Right forelimb (tissue), 1 donor: ENCODE data around the gene TMEM179.
"Not testable (repeated sequence)": the region's sequence is repeated elsewhere in the genome, so short reads cannot be mapped to it uniquely, and the experiment has no call there.

ENCODE experiments used
- DNase-seq: peaks from one replicate; pipeline ENCODE4 v3.0.0-alpha.2; 2018

TMEM179 gene

DNA sequence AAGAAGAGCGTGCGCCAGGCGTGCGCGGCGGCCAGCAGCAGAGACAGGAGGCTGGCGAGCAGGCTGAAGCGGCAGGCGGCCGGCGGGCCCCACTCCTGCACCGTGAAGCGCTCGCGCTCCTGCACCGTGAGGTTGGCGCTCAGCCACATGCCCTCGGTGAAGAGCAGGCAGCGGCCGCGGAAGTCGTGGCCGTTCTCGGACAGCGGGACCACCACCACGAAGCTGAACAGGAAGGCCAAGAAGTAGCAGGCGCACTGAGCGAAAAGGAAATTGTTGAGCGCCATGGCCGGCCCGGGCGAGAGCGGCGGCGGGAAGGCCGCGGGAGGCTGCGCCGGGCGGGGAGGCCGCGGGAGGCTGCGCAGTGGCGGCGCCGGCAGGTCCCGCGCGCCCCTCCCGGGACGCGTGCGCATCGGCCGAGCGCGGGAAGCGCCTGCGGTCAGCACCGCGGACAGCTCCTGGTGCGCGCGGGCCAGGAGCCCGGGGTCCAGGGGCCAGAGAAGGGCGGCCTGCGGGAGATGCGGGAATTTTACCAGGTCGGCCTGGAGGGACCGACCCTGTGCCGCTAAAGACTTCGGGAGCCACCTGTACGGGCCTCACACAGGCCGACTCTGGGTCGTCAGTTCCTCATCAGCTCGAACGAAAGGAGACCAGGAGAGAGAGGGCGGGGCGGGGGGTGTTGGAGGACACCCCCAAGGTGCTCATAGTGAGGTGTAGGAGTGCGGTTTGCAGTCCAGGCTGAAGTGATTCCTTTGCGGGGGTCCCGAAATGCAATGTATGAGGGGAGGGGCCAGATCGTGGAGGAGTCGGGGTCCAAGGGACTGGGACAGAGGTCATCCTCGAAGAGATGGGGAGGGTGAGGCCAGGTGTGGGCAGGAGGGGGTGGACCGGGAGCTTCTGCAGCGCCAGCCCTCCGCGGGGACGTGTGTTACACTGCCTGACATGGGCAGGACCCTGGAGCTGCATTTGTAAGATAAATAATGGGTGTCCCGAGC lies at the start of gene TMEM179:
TMEM179 (minus strand) TSS at position 315 of the 992 bp plus-strand sequence; CDS start at position 284, 31 bp downstream.
- peak; percentile 78 for DNase-seq

DNA sequence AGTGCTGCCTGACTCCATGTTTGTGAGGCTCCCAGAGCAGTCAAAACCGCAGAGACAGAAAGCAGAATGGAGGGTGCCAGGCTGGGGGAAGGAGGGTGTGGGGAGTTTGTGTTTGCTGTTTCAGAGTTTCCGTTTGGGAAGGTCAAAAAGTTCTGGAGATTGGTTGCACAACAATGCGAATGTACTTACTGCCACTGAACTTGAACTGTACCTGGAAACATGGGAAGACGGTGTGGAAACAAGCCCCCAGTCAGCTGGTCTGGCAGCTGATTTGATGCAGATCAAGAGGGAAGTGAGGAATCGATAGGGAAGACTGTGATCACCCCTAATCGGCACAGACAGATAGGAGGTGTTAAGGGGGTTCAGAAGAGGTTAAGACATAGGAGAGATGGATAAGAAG lies 49.5 kb upstream of the TMEM179 start:
- DNase-seq: no peak

- DNase-seq: not testable (repeated sequence)
Measured at GRCh38 chr14:104653130-104653920, 48.8 kb upstream of the TMEM179 start.

GRCh38 chr14:104652386-104652785 lies 47.8 kb upstream of the TMEM179 start:
- no peak for DNase-seq

- no peak for DNase-seq
Measured at GRCh38 chr14:104651876-104652260, 47.3 kb upstream of the TMEM179 start.

DNA sequence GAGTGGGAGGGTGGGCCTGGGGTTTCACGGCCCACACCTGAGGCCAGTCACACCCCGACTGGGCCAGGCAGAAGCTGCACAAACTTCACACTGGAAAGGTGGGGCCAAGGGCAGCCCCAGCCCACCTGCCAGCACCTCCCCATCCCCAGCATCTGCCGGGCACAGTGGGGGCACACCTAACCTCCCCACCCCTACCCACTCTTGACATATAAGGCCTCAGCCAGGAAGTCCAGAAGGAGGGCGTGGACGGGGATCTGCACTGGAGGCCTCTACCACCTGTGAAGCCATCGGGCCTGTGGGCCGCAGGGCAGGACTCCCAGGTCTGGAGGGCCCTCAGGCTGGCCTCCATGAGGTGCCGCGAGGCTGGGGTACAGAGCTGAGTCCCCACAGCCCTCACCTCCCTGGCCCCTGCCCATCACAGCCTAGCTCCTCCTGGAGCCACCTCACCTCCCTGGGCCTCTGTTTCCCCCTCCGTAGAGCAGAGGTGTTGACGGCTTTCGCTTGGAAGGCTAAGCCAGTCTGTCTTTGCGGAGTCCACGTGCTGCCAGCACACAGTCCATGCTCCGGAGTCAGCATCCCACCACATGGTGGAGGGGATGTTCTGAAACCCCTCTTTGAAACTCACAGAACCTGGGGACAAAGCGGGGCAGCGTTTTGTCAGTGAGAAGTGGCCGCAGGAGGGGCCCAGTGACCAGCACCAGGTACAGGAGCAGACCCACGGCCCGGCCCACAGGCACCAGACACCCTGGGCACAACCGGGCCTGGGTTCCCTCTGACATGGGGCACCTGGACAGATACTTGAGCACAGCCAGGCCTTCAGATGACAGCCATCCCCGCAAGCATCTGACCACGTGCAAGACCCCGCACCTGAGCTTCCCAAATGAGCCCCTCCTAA lies 46.7 kb upstream of the TMEM179 start:
- no peak for DNase-seq

DNA sequence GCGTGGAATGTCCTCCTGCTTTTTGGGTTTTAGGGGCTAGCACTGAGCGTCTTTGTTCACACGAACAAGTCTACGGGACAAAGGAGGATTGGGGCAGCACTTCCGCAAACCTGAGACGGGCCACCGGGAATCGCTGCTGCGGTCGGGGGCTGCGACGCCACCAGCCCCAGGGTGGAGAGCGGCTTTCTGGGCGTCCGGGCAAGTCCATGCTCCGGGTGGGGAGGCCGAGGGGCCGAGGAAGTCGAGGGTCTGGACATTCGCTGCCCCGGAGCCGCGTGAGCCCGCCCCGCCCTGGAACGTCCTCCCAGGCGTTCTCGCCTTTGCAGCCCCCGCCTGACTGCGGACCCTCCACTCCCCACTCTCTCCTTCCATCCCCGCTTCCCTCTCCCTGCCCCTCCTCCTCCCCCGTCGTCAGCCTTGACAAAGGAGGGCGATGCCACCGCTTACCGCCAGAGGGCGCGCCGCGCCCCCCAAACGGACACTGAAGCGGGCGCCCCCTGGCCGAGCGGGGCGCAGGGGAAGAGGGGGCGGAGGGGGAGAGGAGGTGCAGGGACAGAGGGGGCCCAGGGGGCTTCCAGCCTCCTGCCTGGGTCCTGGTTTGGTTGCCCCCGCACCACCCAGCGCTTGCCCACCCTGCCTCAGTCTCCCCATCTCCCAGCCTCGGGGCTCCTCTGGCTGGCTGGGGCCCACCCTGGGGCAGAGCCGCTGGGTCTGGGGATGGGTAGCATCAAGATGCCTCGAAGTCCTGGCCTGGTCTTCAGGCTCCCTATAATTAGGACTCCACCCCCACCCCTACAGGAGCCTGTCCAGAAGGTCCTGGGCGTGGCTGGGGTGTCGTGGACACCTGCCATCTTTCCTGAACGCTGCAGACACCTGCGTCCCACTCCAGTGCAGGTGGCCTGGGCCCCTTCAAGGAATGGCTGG lies 45.7 kb upstream of the TMEM179 start:
- DNase-seq: peak; percentile 90

DNA sequence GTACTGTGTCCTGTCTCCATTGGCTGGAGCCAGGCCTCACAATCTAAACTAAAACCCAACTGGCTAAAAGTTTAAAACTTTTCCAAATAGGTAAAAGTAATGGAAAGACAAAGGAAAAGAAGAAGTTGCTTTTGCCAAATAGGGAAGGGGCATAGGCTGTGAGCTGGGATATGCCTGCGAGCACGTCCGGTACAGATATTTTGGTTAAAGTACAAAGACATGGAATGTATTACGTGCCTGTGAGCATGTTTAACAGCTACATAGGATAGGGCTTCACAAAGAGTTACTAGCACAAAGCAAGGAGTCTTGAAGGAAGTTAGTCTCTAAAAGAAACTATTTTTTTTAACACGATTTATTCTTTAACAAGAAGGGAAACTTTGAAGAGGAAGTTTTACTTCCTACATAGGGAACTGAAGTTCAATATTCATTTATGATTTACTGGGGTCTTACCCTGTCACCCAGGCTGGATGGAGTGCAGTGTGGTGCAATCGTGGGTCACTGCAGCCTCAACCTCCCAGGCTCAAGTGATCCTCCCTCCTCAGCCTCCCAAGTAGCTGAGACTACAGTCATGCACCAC lies 43.0 kb upstream of the TMEM179 start:
- DNase-seq: no peak

GRCh38 chr14:104644656-104645378 lies 40.2 kb upstream of the TMEM179 start:
- no peak for DNase-seq

DNA sequence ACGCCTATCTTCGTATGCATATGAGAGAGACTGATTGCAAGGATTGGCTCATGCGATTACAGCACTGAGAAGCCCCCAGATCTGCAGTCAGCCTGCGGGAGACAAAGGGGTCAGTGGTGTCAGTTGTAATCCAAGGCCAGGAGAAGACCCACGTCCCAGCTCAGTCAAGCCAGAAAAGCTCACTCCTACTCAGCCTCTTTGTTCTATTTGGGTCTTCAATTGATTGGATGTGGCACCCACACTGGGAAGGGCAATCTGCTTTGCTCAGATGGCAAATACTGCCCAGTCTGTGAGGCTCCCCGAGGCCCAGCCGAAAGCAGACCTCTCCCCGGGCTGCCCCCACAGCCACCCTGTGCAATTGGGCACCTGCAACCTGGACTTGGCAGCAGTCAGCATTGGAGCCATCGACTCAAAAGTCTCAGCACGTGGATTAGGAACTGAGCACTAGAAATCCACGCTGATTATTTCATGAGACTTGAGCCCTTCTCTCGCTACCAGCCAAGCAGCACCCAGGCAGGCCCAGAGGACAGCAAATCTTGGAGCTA lies 39.6 kb upstream of the TMEM179 start:
- no peak for DNase-seq

- DNase-seq: no peak
Measured at GRCh38 chr14:104643306-104643705, 38.7 kb upstream of the TMEM179 start.

DNA sequence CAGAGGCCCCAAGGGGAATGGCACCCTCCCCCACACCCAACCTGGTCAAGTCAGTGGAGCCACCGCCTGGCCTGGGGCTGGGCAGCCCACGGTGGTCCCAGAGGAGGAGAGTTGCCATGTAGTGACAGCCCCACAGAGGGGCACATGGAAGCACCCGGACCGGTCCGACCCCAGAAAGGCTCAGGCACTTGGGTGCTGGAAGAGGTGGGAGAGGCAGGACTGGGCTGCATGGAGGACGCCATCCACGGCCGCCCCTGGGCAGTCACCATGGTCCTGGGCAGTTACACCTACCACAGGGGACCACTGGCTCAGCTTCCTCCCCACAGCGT lies 37.9 kb upstream of the TMEM179 start:
- DNase-seq: no peak

DNA sequence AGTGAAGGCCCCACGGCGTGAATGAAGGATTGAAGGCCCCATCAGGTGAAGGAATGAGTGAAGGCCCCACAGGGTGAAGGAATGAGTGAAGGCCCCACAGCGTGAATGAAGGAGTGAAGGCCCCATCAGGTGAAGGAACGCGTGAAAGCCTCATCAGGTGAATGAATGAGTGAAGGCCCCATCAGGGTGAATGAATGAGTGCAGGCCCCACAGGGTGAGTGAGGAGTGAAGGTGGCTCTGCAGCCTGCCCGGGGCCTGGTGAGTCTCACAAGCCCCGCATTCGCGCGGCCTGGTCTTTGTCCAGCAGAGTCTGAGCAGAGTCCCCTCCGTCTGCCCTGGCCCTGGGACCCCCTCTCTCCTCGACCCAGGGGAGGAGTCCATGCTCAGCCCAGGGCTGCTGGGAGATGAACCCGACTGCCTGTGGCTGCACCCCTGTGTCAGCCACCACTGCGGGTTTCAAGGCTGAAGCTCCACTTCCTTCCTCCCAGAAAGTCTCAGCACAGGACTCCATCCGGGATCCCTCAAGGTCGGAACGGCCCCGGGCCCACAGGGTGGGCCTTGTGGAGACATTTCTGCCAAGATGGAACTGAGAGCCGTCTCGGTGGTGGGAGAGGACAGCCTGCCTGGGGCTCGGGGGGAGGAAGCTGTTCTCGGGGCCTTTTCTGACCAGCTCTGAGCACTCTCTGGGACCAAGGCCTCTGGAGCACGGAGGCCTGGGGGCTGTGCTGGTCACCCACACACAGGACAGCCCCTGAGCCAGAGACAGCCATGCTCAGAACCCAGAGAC lies 37.4 kb upstream of the TMEM179 start:
- no peak for DNase-seq

DNA sequence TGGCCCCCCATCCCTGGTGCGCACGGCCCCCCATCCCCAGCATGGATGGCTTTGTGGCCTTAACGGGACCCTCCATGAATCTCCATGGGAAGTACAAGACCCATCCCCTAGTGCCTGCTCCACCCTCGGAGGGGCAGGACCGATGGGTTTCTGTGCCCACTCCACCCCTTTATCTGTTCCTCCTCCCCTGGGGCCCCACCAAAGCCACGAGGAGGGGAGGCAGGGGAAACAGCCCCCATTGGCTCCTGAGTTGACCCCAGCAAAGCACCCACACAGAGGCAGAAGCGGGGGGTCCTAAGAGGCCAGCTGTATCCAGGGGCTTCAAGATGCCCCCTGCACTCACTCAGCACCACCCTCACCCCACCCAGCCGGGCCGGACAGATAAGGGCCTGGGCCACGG lies 36.1 kb upstream of the TMEM179 start:
- DNase-seq: no peak

- peak; percentile 81 for DNase-seq
Measured at GRCh38 chr14:104639885-104640548, 35.4 kb upstream of the TMEM179 start.

- no peak for DNase-seq
Measured at GRCh38 chr14:104639471-104639870, 34.9 kb upstream of the TMEM179 start.

GRCh38 chr14:104638927-104639450 lies 34.4 kb upstream of the TMEM179 start:
- DNase-seq: no peak

DNA sequence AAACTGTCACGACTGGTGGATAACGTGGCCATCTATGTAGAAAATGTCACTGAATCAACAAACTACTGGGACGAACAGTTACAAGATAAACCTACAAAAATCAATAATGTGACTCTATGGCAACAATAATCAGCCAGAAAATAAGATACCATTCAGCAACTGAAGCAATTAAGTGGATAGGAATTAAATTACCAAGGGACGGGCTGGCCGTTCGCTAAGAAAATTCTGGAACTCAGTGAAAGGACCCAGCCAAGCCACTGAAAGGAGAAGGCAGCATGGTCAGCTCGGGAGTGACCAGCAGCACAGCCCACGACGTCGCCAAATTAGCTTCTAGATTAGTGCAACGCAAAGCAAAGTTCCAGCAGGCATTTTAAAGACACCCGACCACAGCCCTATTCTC lies 33.6 kb upstream of the TMEM179 start:
- DNase-seq: no peak
